Measurements from ENCODE around the gene PI4K2A.

The PI4K2A gene

GRCh38 chr10:97611473-97611872, 29.0 kb upstream of the PI4K2A start:
- Histone ChIP-seq H2BK12ac (ENCODE audit: low read length) (no peak overlapping the region), H3K14ac (ENCODE audit: low read length) (peak overlapping the region; percentile 5), H3K9ac (ENCODE audit: low read depth, low read length, poor library complexity) (peak overlapping the region; percentile 53), H3K18ac (ENCODE audit: low read length) (peak overlapping the region; percentile 30), H2BK120ac (ENCODE audit: low read depth, low read length) (no peak overlapping the region), H3K4me3 (ENCODE audit: low read length in 2 of 2) (no peak overlapping the region), H3K4me2 (ENCODE audit: insufficient read depth, low read length, poor library complexity, severe bottlenecking) (no peak overlapping the region), H3K27me3 (ENCODE audit: control insufficient read depth in 3 of 3, insufficient read depth in 3 of 3, low read depth in 1 of 3, low read length in 3 of 3) (no peaks in the 10 kb centered on the region), H4K8ac (ENCODE audit: low read depth, low read length) (no peak overlapping the region), H3K79me1 (ENCODE audit: low read depth, low read length) (no peaks in the 10 kb centered on the region), H2AFZ (ENCODE audit: low read length) (no peak overlapping the region), H2BK5ac (ENCODE audit: low read length) (no peak overlapping the region), H3K23ac (ENCODE audit: low read depth, low read length, poor library complexity) (no peak overlapping the region), H3K9me3 (replicated peaks in 1 of 2; ENCODE audit: control insufficient read depth in 2 of 2, insufficient read depth in 1 of 2, low read depth in 1 of 2, low read length in 2 of 2) (no peaks in the 10 kb centered on the region), H2AK5ac (ENCODE audit: low read depth, low read length) (no peak overlapping the region), H2BK15ac (ENCODE audit: low read length) (no peak overlapping the region), H3K36me3 (replicated peaks in 1 of 2; ENCODE audit: control insufficient read depth in 2 of 2, insufficient read depth in 2 of 2, low read length in 2 of 2) (peaks cover 7 to 25% of the 10 kb centered on the region in 2 donors), H3K27ac (replicated peaks; ENCODE audit: low read length) (no peak overlapping the region), H4K91ac (ENCODE audit: low read depth, low read length, poor library complexity) (no peak overlapping the region), H3K4me1 (ENCODE audit: control insufficient read depth in 2 of 2, insufficient read depth in 1 of 2, low read depth in 1 of 2, low read length in 2 of 2) (peaks cover 1 to 10% of the 10 kb centered on the region in 2 donors), H3K4ac (ENCODE audit: low read length) (no peak overlapping the region)
- WGBS, 2 donors (ENCODE audit: extremely low coverage in 2 of 2, insufficient read length in 2 of 2, insufficient replicate concordance in 1 of 2), result no CpG with 5 or more reads among the region's 12 CpGs
- DNase-seq (ENCODE audit: low spot score), result no peak

GRCh38 chr10:97612386-97612785, 28.1 kb upstream of the PI4K2A start:
- H3K79me1 ChIP-seq (ENCODE audit: low read depth, low read length), result no peaks in the 10 kb centered on the region
- WGBS, 2 donors (ENCODE audit: extremely low coverage in 2 of 2, insufficient read length in 2 of 2, insufficient replicate concordance in 1 of 2), result no CpG with 5 or more reads among the region's 2 CpGs
- H3K27me3 ChIP-seq (ENCODE audit: control insufficient read depth in 3 of 3, insufficient read depth in 3 of 3, low read depth in 1 of 3, low read length in 3 of 3), result no peaks in the 10 kb centered on the region
- no peak overlapping the region for H2AFZ ChIP-seq (ENCODE audit: low read length)
- H2BK5ac ChIP-seq (ENCODE audit: low read length), result no peak overlapping the region
- no peaks in the 10 kb centered on the region for H3K9me3 ChIP-seq (replicated peaks in 1 of 2; ENCODE audit: control insufficient read depth in 2 of 2, insufficient read depth in 1 of 2, low read depth in 1 of 2, low read length in 2 of 2)
- H3K4me1 ChIP-seq (ENCODE audit: control insufficient read depth in 2 of 2, insufficient read depth in 1 of 2, low read depth in 1 of 2, low read length in 2 of 2), result peaks cover 0 to under 1% of the 10 kb centered on the region in 2 donors
- H4K8ac ChIP-seq (ENCODE audit: low read depth, low read length), result no peak overlapping the region
- no peak overlapping the region for H3K4me3 ChIP-seq (ENCODE audit: low read length in 2 of 2)
- H3K4me2 ChIP-seq (ENCODE audit: insufficient read depth, low read length, poor library complexity, severe bottlenecking), result no peak overlapping the region
- H2AK5ac ChIP-seq (ENCODE audit: low read depth, low read length), result no peak overlapping the region
- H3K27ac ChIP-seq (replicated peaks; ENCODE audit: low read length), result no peak overlapping the region
- H2BK15ac ChIP-seq (ENCODE audit: low read length), result no peak overlapping the region
- H2BK12ac ChIP-seq (ENCODE audit: low read length), result no peak overlapping the region
- H3K14ac ChIP-seq (ENCODE audit: low read length), result no peak overlapping the region
- no peak overlapping the region for H3K18ac ChIP-seq (ENCODE audit: low read length)
- H3K4ac ChIP-seq (ENCODE audit: low read length), result no peak overlapping the region
- no peak for DNase-seq (ENCODE audit: low spot score)
- no peak overlapping the region for H3K9ac ChIP-seq (ENCODE audit: low read depth, low read length, poor library complexity)
- H4K91ac ChIP-seq (ENCODE audit: low read depth, low read length, poor library complexity), result no peak overlapping the region
- no peak overlapping the region for H3K23ac ChIP-seq (ENCODE audit: low read depth, low read length, poor library complexity)
- no peak overlapping the region for H2BK120ac ChIP-seq (ENCODE audit: low read depth, low read length)
- H3K36me3 ChIP-seq (replicated peaks in 1 of 2; ENCODE audit: control insufficient read depth in 2 of 2, insufficient read depth in 2 of 2, low read length in 2 of 2), result peaks cover 7 to 35% of the 10 kb centered on the region in 2 donors

GRCh38 chr10:97618285-97618684, 22.2 kb upstream of the PI4K2A start:
- H3K9me3 ChIP-seq (replicated peaks in 1 of 2; ENCODE audit: control insufficient read depth in 2 of 2, insufficient read depth in 1 of 2, low read depth in 1 of 2, low read length in 2 of 2), result no peaks in the 10 kb centered on the region
- H2BK12ac ChIP-seq (ENCODE audit: low read length), result no peak overlapping the region
- H3K79me1 ChIP-seq (ENCODE audit: low read depth, low read length), result no peaks in the 10 kb centered on the region
- H3K4me1 ChIP-seq (ENCODE audit: control insufficient read depth in 2 of 2, insufficient read depth in 1 of 2, low read depth in 1 of 2, low read length in 2 of 2), result no peaks in the 10 kb centered on the region
- DNase-seq (ENCODE audit: low spot score), result no peak
- H4K91ac ChIP-seq (ENCODE audit: low read depth, low read length, poor library complexity), result no peak overlapping the region
- H3K14ac ChIP-seq (ENCODE audit: low read length), result no peak overlapping the region
- no peak overlapping the region for H2AFZ ChIP-seq (ENCODE audit: low read length)
- H3K27ac ChIP-seq (replicated peaks; ENCODE audit: low read length), result no peak overlapping the region
- H3K4ac ChIP-seq (ENCODE audit: low read length), result no peak overlapping the region
- no CpG with 5 or more reads among the region's 4 CpGs for WGBS, 2 donors (ENCODE audit: extremely low coverage in 2 of 2, insufficient read length in 2 of 2, insufficient replicate concordance in 1 of 2)
- peaks cover 9 to 42% of the 10 kb centered on the region in 2 donors for H3K36me3 ChIP-seq (replicated peaks in 1 of 2; ENCODE audit: control insufficient read depth in 2 of 2, insufficient read depth in 2 of 2, low read length in 2 of 2)
- H2BK120ac ChIP-seq (ENCODE audit: low read depth, low read length), result no peak overlapping the region
- no peak overlapping the region for H2AK5ac ChIP-seq (ENCODE audit: low read depth, low read length)
- no peak overlapping the region for H3K18ac ChIP-seq (ENCODE audit: low read length)
- H3K23ac ChIP-seq (ENCODE audit: low read depth, low read length, poor library complexity), result no peak overlapping the region
- no peak overlapping the region for H4K8ac ChIP-seq (ENCODE audit: low read depth, low read length)
- no peak overlapping the region for H3K4me2 ChIP-seq (ENCODE audit: insufficient read depth, low read length, poor library complexity, severe bottlenecking)
- no peak overlapping the region for H3K9ac ChIP-seq (ENCODE audit: low read depth, low read length, poor library complexity)
- no peak overlapping the region for H2BK15ac ChIP-seq (ENCODE audit: low read length)
- H2BK5ac ChIP-seq (ENCODE audit: low read length), result no peak overlapping the region
- no peak overlapping the region for H3K4me3 ChIP-seq (ENCODE audit: low read length in 2 of 2)
- H3K27me3 ChIP-seq (ENCODE audit: control insufficient read depth in 3 of 3, insufficient read depth in 3 of 3, low read depth in 1 of 3, low read length in 3 of 3), result no peaks in the 10 kb centered on the region

- Histone ChIP-seq H3K4me3 (ENCODE audit: low read length in 2 of 2) (no peak overlapping the region), H3K9me3 (replicated peaks in 1 of 2; ENCODE audit: control insufficient read depth in 2 of 2, insufficient read depth in 1 of 2, low read depth in 1 of 2, low read length in 2 of 2) (no peaks in the 10 kb centered on the region), H3K4me2 (ENCODE audit: insufficient read depth, low read length, poor library complexity, severe bottlenecking) (no peak overlapping the region), H2BK120ac (ENCODE audit: low read depth, low read length) (no peak overlapping the region), H2BK12ac (ENCODE audit: low read length) (no peak overlapping the region), H3K9ac (ENCODE audit: low read depth, low read length, poor library complexity) (no peak overlapping the region), H3K14ac (ENCODE audit: low read length) (no peak overlapping the region), H2BK15ac (ENCODE audit: low read length) (no peak overlapping the region), H2BK5ac (ENCODE audit: low read length) (no peak overlapping the region), H3K4me1 (ENCODE audit: control insufficient read depth in 2 of 2, insufficient read depth in 1 of 2, low read depth in 1 of 2, low read length in 2 of 2) (no peaks in the 10 kb centered on the region), H3K27me3 (ENCODE audit: control insufficient read depth in 3 of 3, insufficient read depth in 3 of 3, low read depth in 1 of 3, low read length in 3 of 3) (no peaks in the 10 kb centered on the region), H4K8ac (ENCODE audit: low read depth, low read length) (no peak overlapping the region), H2AFZ (ENCODE audit: low read length) (no peak overlapping the region), H3K27ac (replicated peaks; ENCODE audit: low read length) (no peak overlapping the region), H3K4ac (ENCODE audit: low read length) (no peak overlapping the region), H2AK5ac (ENCODE audit: low read depth, low read length) (no peak overlapping the region), H3K36me3 (replicated peaks in 1 of 2; ENCODE audit: control insufficient read depth in 2 of 2, insufficient read depth in 2 of 2, low read length in 2 of 2) (peaks cover 9 to 40% of the 10 kb centered on the region in 2 donors), H3K23ac (ENCODE audit: low read depth, low read length, poor library complexity) (no peak overlapping the region), H3K79me1 (ENCODE audit: low read depth, low read length) (no peaks in the 10 kb centered on the region), H4K91ac (ENCODE audit: low read depth, low read length, poor library complexity) (no peak overlapping the region), H3K18ac (ENCODE audit: low read length) (no peak overlapping the region)
- no peak for DNase-seq (ENCODE audit: low spot score)
- WGBS, 2 donors (ENCODE audit: extremely low coverage in 2 of 2, insufficient read length in 2 of 2, insufficient replicate concordance in 1 of 2), result no CpG with 5 or more reads among the region's 4 CpGs
Measured at GRCh38 chr10:97618733-97619132, 21.7 kb upstream of the PI4K2A start.

Measured in neuronal stem cell (in vitro differentiated cells).